Measurements from ENCODE around the gene ACAN.

The ACAN gene

DNA sequence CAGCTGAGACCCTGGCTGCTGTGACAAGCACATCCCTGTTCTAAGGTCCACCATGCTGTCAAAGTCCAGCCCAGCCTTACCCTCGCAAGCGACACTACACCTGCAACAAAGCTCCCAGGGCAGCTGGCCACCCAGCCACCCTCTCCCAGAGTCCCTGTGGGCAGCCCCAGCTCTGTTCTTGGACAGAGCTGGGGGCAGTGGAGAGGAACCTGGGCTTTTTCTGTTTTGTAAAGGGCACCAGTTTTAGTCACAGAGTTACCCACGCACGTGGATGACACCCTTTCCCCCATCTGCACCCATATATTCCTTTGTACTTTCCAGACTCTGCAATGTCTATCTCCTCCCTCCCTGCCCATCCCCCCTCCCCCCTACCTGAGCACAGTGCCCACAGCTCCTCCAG is 38.9 kb downstream of the ACAN start:
- Histone ChIP-seq H3K27ac (ENCODE audit: low read length) (no peak overlapping the region), H3K9me3 (replicated peaks; ENCODE audit: insufficient read depth, low read length) (no peaks in the 10 kb centered on the region), H3K4me1 (ENCODE audit: low read length) (no peaks in the 10 kb centered on the region), H3K27me3 (replicated peaks; ENCODE audit: insufficient read depth, low read length) (no peaks in the 10 kb centered on the region), H3K4me2 (ENCODE audit: low read depth, low read length) (no peak overlapping the region), H3K36me3 (replicated peaks; ENCODE audit: insufficient read depth, low read length) (no peaks in the 10 kb centered on the region), H3K79me2 (ENCODE audit: low read length) (no peaks in the 10 kb centered on the region), H2AFZ (ENCODE audit: low read length) (no peak overlapping the region), H3F3A (ENCODE audit: insufficient read depth, low read length) (no peaks in the 10 kb centered on the region), H4K20me1 (ENCODE audit: insufficient read depth, low read length) (no peaks in the 10 kb centered on the region), H3K9ac (ENCODE audit: low read length) (no peak overlapping the region), H3K4me3 (ENCODE audit: low read length) (no peak overlapping the region), H3K9me2 (replicated peaks; ENCODE audit: insufficient read depth, low read length) (no peaks in the 10 kb centered on the region)
- no peak for DNase-seq
- TF ChIP-seq EZH2 (optimal IDR thresholded peaks at IDR 0.05; ENCODE audit: low read depth, low read length) (no peak), EZH2phosphoT487 (IDR thresholded peaks at IDR 0.05; ENCODE audit: low read length) (no peak)
- TF ChIP-seq, protein P1, sequence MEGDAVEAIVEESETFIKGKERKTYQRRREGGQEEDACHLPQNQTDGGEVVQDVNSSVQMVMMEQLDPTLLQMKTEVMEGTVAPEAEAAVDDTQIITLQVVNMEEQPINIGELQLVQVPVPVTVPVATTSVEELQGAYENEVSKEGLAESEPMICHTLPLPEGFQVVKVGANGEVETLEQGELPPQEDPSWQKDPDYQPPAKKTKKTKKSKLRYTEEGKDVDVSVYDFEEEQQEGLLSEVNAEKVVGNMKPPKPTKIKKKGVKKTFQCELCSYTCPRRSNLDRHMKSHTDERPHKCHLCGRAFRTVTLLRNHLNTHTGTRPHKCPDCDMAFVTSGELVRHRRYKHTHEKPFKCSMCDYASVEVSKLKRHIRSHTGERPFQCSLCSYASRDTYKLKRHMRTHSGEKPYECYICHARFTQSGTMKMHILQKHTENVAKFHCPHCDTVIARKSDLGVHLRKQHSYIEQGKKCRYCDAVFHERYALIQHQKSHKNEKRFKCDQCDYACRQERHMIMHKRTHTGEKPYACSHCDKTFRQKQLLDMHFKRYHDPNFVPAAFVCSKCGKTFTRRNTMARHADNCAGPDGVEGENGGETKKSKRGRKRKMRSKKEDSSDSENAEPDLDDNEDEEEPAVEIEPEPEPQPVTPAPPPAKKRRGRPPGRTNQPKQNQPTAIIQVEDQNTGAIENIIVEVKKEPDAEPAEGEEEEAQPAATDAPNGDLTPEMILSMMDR (IDR thresholded peaks at IDR 0.05; ENCODE audit: low read length): no peak

DNA sequence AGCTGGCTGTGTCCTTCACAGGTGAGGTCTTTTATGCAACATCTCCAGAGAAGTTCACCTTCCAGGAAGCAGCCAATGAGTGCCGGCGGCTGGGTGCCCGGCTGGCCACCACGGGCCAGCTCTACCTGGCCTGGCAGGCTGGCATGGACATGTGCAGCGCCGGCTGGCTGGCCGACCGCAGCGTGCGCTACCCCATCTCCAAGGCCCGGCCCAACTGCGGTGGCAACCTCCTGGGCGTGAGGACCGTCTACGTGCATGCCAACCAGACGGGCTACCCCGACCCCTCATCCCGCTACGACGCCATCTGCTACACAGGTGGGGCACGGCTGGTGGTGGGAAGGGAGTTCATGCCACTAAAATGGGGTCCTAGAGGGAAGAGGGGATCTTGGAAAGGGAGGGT is 40.1 kb downstream of the ACAN start:
- Histone ChIP-seq H3K27me3 (replicated peaks; ENCODE audit: insufficient read depth, low read length) (no peaks in the 10 kb centered on the region), H3K4me2 (ENCODE audit: low read depth, low read length) (no peak overlapping the region), H3K9me3 (replicated peaks; ENCODE audit: insufficient read depth, low read length) (no peaks in the 10 kb centered on the region), H3K9ac (ENCODE audit: low read length) (no peak overlapping the region), H4K20me1 (ENCODE audit: insufficient read depth, low read length) (no peaks in the 10 kb centered on the region), H2AFZ (ENCODE audit: low read length) (no peak overlapping the region), H3K36me3 (replicated peaks; ENCODE audit: insufficient read depth, low read length) (no peaks in the 10 kb centered on the region), H3K79me2 (ENCODE audit: low read length) (no peaks in the 10 kb centered on the region), H3K4me3 (ENCODE audit: low read length) (no peak overlapping the region), H3K9me2 (replicated peaks; ENCODE audit: insufficient read depth, low read length) (no peaks in the 10 kb centered on the region), H3K27ac (ENCODE audit: low read length) (no peak overlapping the region), H3F3A (ENCODE audit: insufficient read depth, low read length) (no peaks in the 10 kb centered on the region), H3K4me1 (ENCODE audit: low read length) (no peaks in the 10 kb centered on the region)
- TF ChIP-seq EZH2phosphoT487 (IDR thresholded peaks at IDR 0.05; ENCODE audit: low read length) (no peak), EZH2 (optimal IDR thresholded peaks at IDR 0.05; ENCODE audit: low read depth, low read length) (no peak)
- DNase-seq: no peak

DNA sequence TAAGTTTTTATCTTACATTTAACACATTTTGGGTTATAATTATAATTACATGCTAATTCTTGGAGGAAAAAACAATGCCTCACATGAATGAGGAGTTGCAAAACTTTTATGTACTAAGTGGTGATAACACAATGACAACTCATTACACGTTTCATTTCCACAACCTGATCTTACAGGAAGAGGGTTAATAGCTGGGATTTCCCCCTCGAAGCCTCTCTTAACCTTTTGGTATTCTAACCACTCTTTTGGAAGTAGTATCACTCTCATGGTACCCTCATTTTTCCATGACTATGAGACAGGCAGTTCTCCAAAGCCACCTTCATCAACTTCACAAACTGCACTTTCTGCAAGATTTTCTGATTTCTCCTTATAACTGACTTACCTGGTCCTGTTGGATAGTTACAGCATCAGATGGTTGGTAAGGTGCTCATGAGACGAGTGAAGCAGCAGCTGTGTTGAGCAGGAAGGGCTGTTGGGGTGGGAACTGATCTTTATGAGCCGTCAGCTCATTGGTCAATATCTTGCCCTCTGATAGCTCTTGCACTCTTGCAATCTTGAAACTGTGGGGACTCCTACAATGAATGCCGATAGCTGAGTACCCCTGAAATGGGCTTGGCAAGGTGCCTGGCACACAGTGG is 41.6 kb downstream of the ACAN start:
- no peak overlapping the region for H2AFZ ChIP-seq (ENCODE audit: low read length)
- H3K9me3 ChIP-seq (replicated peaks; ENCODE audit: insufficient read depth, low read length): no peaks in the 10 kb centered on the region
- H3K9ac ChIP-seq (ENCODE audit: low read length): no peak overlapping the region
- no peaks in the 10 kb centered on the region for H3K79me2 ChIP-seq (ENCODE audit: low read length)
- no peak for DNase-seq
- H3K27me3 ChIP-seq (replicated peaks; ENCODE audit: insufficient read depth, low read length): no peaks in the 10 kb centered on the region
- no peak overlapping the region for H3K4me2 ChIP-seq (ENCODE audit: low read depth, low read length)
- no peaks in the 10 kb centered on the region for H4K20me1 ChIP-seq (ENCODE audit: insufficient read depth, low read length)
- TF ChIP-seq EZH2 (optimal IDR thresholded peaks at IDR 0.05; ENCODE audit: low read depth, low read length) (no peak), EZH2phosphoT487 (IDR thresholded peaks at IDR 0.05; ENCODE audit: low read length) (no peak)
- TF ChIP-seq, protein P1 (IDR thresholded peaks at IDR 0.05; ENCODE audit: low read length): no peak
- no peaks in the 10 kb centered on the region for H3K36me3 ChIP-seq (replicated peaks; ENCODE audit: insufficient read depth, low read length)
- no peaks in the 10 kb centered on the region for H3K9me2 ChIP-seq (replicated peaks; ENCODE audit: insufficient read depth, low read length)
- no peak overlapping the region for H3K27ac ChIP-seq (ENCODE audit: low read length)
- no peak overlapping the region for H3K4me3 ChIP-seq (ENCODE audit: low read length)
- no peaks in the 10 kb centered on the region for H3F3A ChIP-seq (ENCODE audit: insufficient read depth, low read length)
- no peaks in the 10 kb centered on the region for H3K4me1 ChIP-seq (ENCODE audit: low read length)

DNA sequence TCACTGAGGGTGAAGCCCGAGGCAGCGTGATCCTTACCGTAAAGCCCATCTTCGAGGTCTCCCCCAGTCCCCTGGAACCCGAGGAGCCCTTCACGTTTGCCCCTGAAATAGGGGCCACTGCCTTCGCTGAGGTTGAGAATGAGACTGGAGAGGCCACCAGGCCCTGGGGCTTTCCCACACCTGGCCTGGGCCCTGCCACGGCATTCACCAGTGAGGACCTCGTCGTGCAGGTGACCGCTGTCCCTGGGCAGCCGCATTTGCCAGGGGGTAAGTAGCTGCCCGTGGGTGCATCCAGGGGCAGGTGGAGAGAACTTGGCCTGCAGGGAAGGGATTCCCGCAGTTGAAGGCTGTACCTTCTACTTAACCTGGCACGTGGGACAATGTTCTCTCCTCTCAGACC is 42.4 kb downstream of the ACAN start:
- Histone ChIP-seq H3K36me3 (replicated peaks; ENCODE audit: insufficient read depth, low read length) (no peaks in the 10 kb centered on the region), H3K4me3 (ENCODE audit: low read length) (no peak overlapping the region), H3K9me3 (replicated peaks; ENCODE audit: insufficient read depth, low read length) (no peaks in the 10 kb centered on the region), H3K9me2 (replicated peaks; ENCODE audit: insufficient read depth, low read length) (no peaks in the 10 kb centered on the region), H3K27ac (ENCODE audit: low read length) (no peak overlapping the region), H3K79me2 (ENCODE audit: low read length) (no peaks in the 10 kb centered on the region), H2AFZ (ENCODE audit: low read length) (no peak overlapping the region), H3K27me3 (replicated peaks; ENCODE audit: insufficient read depth, low read length) (no peaks in the 10 kb centered on the region), H4K20me1 (ENCODE audit: insufficient read depth, low read length) (no peaks in the 10 kb centered on the region), H3F3A (ENCODE audit: insufficient read depth, low read length) (no peaks in the 10 kb centered on the region), H3K4me2 (ENCODE audit: low read depth, low read length) (no peak overlapping the region), H3K4me1 (ENCODE audit: low read length) (no peaks in the 10 kb centered on the region), H3K9ac (ENCODE audit: low read length) (no peak overlapping the region)
- TF ChIP-seq EZH2 (optimal IDR thresholded peaks at IDR 0.05; ENCODE audit: low read depth, low read length) (no peak), EZH2phosphoT487 (IDR thresholded peaks at IDR 0.05; ENCODE audit: low read length) (no peak)
- TF ChIP-seq, protein P1 (IDR thresholded peaks at IDR 0.05; ENCODE audit: low read length): no peak
- DNase-seq: no peak

Data from MM.1S (cell line).